T-helper 2 cell (primary cell): ENCODE measurements around the gene DNAJC5.
"Not testable (repeated sequence)": the region's sequence is repeated elsewhere in the genome, so short reads cannot be mapped to it uniquely, and the experiment has no call there.

Experiments
- DNase-seq, 5 experiments: peaks; one replicate each; pipeline versions ENCODE4 v3.0.0 to v3.0.0-alpha.2; 2012 to 2022

Gene DNAJC5

DNA sequence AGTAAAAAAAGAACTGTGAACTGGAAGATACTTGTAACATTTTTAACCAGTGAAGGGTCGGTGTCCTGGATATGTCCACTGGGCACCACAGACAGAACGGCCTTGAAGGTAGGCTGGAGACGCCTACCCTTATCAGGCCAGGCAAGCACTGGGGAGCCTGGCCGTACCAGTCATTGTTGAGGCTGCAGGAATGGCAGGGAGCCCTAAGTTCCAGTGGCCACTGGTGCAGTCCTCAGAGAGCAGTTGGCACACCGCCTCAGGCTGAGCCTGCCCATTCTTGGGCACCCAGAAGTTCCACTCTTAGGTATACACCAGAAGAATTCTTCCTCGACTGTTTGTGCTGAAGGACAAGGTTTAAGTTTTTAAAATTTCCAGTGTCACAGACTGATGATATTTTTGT, 20.5 kb downstream of the DNAJC5 start:
- no peak for DNase-seq

DNA sequence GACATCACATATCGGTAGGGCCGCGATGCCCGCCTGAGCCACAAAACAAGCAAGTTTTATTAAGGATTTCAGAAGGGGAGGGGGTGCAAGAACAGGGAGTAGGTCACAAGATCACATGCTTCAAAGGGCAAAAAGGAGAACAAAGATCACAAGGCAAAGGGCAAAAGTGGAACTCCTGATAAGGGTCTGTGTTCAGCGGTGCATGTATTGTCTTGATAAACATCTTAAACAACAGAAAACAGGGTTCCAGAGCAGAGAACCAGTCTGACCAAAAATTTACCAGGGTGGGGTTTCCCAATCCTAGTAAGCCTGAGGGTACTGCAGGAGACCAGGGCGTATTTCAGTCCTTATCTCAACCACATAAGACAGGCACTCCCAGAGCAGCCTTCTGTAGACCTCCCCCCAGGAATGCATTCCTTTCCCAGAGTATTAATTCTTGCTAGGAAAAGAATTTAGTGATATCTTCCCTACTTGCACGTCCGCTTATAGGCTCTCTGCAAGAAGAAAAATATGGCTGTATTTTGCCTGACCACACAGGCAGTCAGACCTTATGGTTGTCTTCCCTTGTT, 21.5 kb downstream of the DNAJC5 start:
- DNase-seq: not testable (repeated sequence)

DNA sequence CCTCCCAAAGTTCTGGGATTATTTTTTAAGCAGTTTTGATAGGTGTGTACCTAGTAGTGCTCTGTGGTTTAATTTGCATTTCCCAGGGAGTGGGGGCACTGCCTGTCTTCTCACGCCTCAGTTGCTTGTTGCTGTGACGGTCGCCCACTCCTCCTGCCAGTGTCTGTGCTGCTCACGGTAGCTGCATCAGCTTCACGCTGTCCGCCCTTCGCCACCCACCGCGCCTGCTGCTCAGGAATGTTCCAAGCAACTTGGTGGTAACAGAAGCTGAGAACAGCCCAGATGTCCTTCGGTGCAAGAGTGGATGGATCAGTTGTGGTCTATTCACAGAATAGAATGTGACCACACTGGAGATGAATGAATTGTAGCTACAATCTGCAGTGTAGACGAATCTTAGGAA, 22.9 kb downstream of the DNAJC5 start:
- no peak for DNase-seq

DNA sequence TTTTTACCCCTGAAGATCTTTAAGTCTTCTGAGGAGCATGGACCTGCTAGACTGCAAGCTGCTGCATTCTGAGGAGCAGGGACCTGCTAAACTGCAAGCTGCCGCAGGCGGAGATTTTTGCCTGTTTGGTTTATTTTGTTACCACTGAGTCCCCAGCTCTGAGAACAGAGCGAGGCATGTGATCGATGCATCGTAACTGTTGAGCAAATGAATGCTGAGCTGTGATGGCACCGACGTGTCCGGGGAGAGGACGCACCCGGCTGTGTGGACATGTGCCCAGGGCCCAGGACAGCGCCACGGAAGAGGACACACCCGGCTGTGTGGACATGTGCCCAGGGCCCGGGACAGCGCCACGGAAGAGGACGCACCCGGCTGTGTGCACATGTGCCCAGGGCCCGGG, 24.2 kb downstream of the DNAJC5 start:
- no peak for DNase-seq

DNA sequence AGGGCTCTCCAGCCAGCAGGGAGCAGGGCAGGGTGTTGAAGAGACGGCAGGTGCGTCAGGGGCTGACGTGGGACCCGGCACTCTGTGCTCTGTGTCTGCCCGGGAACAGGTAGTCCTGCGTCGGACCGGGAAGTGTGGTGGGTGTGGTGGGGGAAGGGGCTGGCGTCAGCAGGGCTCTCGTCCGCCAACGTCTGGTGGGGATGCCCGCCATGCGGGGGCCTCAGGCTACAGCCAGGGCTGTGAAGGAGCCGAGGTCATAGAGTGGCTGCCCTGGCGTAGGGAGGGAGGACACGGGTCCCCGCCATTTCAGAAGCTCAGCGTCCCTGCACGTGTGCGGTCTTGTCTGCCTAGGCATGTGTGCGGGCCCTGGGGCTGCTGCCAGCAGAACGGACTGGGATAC, 25.3 kb downstream of the DNAJC5 start:
- no peak for DNase-seq

DNA sequence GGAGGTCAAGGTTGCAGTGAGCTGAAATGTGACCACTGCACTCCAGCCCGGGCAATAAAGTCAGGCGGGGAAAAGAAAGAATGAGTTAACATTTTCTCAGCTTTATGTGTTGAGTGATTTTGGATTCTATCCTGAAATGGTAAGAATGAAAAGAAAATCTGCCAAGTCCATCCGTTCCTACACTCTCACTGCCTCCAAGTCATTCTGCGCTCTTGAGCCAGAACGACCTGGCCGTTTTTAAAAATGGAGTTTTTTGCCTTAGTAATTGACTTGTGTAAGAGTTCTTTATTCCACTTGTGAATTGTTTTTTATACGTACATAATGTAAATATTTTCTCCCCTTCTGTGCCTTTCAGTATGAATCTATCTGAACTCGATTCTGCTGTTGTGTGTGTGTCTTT, 28.7 kb downstream of the DNAJC5 start:
- DNase-seq: no peak

DNA sequence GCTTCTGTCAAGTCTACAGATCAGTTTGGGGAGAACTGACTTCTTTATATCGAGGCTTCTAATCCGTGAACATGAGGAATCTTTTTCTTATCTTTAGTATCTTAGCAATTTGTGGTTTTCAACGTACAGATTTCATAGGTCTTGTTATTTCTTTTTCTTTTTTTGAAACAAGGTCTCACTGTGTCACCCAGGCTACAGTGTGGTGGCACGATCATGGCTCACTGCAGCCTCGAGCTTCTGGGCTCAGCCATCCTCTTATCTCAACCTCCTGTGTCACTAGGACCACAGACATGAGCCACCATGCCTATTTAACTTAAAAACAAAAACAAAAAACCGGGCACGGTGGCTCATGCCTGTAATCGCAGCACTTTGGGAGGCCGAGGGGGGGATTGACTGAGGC, 29.3 kb downstream of the DNAJC5 start:
- peak in 1 of 5 experiments; percentile 77 for DNase-seq

DNA sequence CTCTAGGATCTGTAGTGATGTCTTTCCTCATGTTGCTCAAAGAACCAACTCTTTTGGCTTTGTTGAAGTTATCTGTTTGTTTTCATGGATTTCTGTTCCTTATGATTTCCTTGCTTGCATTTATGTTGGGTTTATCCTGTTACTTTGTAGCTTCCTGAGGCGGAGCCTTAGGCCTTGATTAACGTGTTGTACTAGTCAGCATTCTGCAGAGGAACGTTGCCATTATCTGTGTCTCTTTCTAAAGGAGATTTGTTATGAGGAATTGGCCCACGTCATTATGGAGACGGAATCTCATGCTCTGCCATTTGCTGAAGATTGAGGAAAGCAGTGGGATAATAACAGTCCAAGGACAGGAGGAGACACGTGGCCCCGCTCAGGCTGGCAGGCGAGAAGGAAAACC, 31.4 kb downstream of the DNAJC5 start:
- no peak for DNase-seq

DNA sequence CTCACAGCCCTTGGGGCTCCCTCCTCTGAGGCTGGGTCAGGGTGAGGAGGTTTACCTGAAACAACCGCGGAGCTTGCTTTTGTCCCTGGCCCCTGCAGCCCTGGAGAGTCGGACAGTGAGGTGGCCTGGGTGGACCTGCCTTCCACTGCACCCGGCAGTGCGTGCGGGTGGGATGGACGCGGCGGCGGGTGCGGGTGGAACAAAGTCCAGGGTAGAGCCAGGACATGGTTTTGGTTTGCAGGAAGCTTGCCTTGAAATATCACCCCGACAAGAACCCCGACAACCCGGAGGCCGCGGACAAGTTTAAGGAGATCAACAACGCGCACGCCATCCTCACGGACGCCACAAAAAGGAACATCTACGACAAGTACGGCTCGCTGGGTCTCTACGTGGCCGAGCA, 34.1 kb downstream of the DNAJC5 start:
- DNase-seq: no peak

DNA sequence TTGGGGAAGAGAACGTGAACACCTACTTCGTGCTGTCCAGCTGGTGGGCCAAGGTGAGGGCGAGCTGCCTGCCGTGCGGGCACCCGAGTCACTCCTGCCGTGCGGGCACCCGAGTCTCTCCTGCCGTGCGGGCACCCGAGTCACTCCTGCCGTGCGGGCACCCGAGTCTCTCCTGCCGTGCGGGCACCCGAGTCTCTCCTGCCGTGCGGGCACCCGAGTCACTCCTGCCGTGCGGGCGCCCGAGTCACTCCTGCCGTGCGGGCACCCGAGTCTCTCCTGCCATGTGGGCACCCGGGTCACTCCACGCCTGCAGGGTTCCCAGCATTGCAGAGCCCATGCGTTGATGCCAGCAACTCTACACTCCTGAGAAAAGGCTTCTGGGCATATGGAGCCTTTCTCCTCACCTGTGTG, 34.6 kb downstream of the DNAJC5 start:
- DNase-seq: not testable (repeated sequence)

DNA sequence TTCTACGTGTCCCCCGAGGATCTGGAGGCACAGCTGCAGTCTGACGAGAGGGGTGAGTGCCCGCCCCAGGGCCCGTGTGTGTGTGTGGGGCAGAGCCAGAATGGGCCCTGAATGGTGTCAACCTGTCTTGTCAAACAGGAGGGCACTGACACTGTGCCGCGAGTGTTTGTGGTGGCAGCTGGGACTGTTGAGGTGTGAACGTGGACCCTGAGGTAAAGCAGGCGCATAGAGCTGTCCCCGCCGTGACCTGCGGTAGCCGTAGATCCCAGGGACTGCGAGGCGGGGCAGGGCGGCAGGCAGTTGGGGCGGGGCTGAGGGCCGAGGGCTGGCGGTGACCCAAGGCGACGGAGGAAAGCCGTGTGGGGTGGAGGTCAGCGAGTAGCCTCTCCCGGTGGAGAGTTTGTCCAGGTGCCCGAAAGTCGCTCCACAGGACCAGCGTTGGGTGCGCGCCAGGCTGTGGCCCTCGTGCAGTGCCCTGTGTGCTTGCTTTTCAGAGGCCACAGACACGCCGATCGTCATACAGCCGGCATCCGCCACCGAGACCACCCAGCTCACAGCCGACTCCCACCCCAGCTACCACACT, 36.1 kb downstream of the DNAJC5 start:
- DNase-seq: no peak

DNA sequence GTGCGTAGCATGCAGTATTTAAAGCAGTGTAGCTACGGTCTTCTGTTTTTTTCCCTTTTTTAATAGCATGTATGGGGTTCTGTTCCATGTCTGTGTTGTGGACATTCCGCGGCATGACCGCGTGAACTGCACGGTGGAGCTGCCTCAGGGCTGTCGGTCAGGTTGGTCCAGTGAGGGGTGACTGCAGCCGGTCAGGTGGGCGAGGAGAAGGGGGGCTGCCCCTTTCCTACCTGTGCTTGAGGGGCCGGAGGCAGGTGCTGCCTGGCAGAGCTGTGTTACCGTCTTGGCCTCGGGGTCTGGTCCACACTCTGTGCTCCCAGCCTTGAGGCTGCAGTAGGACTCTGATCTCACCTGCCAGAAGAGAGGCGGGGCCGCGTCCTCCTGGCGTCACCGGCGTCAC, 36.8 kb downstream of the DNAJC5 start:
- no peak for DNase-seq

DNA sequence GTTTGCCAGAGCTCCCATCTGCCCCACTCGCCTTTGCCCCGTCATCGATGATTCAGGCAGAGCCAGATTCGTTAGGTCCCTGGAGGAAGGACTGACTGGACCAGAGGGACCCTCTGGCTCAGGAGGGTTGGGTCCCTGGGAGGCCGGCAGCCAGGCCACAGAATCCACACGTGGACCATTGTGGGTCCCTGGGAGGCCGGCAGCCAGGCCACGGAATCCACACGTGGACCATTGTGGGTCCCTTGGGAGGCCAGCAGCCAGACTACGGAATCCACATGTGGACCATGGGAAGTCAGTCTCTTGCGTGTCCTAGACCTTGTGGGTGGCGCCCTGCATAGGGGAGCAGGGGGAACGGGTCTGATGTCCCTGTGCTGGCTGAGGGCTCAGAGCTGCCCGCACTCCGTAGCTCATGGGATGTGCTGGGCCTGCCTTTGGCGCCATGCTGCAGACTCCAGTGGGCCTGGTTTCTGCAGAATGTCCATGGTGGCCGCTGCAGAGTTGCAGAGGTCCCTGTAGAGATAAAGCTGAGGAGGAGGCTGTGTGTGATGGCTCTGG, 37.8 kb downstream of the DNAJC5 start:
- no peak for DNase-seq

DNA sequence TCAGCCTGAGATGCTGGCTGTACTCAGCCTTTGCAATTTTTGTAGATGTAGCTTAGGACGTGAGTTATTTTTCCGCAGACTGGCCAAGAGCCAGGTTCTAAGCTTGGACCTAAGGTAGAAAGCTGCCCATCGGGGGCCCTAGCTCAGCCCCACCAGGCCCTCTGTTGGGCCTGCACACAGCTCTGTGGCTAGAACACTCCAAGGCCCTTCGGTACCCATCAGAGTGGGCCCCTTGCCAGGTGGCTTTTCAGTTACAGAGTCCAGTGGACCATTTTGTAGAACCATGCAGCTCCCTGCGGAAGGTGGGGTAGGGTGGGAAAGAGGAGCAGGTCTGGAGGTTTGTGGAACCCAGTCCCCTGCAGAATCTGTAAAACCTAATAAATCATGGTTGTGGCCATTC, 38.7 kb downstream of the DNAJC5 start:
- no peak for DNase-seq

DNA sequence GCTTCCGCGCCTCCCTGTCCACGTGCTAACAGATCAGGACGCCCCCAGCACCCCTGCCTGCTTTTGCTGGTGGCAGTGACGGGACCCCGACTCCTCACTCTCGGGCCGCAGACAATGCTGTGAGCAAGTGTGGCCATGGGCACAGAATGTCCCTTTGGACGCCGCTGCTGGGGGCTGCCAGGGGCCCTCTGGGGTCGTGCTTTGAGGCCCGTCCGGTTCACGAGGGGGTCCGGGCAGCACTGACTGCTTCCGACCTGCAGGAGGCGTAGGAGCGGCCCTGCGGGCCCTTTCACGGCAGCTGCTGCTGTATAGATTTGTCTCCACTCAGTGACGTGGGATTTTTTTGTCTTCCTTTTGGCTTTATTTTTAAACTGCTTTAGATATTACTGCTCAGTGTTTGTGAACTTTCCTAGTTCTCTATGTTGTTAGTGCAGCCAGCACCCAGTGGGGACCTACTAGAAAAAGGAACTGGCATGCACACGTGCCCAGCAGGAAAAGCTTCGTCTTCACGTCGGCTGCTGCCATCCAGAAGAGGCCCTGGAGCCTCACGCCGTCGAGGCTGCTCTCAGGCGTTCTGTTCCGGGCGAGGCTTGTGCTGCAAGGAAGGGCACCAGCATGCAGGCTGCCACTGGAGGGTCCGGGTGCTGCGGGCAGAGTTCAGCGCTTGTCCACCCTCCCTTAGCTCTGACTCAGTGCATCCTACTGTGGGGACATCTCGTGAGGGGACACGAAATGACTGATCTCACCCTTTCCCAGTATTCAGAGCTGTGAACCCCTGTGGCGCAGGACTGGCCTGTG, 39.5 kb downstream of the DNAJC5 start:
- no peak for DNase-seq

DNA sequence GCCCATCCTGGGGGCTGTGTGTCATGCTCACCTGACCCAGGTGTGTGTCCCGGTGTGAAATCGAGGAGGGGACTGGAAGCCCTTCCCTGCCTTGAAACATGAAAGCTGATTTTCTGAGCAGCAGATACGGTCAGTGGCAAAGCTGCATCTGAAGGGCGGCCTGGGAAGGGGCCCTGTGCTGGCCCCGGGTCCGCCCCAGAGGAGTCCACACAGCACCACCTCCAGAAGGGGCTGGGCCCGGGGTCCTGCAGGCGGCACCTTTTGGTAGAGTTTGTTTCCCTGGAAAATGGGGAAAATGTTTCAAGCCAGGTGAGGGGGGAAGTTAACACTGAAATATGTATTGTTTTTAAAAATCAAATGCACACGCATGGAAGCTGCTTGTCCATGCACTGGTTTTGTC, 40.5 kb downstream of the DNAJC5 start:
- DNase-seq: no peak

DNA sequence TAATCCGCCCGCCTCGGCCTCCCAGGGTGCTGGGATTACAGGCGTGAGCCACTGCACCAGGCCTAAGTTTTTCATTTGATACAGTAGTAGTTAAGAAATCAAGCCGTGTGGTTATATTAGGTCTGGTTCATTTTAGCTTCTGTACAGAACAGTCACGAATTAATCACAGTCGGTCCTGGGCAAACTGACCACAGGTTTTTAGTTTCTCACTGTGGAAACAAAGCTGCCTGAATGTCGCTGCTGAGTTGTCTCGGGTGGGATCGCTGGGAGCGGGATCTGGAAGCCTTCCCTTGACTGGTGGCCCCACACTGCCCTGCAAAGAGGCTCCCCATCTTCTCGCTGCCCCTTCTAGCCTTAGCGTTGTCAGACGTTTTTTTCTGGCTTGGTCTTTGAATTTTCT, 42.7 kb downstream of the DNAJC5 start:
- DNase-seq: no peak

DNA sequence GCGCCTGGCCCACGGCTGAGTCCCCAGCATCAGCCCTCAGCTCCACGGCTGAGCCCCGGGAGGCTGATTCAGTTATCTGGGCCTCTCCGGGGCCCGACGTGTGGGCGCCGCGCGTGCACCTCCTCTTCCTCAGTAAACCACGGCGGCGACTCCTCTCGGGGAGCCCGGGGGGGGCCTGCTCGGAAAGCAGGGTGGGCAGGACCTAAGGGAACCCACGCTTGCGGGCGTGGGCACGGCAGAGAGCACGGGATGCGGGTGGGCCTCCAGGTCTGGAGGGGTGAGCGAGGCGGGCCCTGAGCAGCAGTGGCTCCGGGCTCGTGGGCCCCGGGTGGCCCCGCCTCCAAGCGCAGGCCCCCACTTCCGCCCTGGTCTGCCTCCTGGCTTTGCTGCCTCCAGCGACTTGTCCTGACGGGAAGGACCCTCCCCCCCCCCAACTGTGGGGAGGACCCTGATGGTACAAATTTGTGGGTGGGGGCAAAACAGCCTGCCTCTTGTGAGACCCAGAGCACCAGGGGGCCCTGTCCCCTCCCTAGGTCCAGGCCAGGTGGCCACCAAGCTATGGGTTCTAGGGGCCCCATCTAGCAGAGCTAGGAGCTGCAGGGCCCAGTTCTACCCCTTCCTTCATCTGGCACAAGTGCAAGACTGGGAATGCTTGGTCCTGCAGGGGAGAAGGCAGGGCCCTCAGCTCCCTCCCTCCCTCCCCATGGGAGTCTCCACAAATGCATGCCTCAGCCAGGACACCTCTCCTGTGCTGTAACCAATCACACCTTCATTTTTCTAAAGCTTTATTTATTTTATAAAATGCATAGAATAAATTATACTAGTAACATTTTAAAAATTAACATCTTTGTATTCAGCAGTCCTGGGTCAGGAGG, 44.4 kb downstream of the DNAJC5 start:
- peak in 1 of 5 experiments; percentile 34 for DNase-seq

DNA sequence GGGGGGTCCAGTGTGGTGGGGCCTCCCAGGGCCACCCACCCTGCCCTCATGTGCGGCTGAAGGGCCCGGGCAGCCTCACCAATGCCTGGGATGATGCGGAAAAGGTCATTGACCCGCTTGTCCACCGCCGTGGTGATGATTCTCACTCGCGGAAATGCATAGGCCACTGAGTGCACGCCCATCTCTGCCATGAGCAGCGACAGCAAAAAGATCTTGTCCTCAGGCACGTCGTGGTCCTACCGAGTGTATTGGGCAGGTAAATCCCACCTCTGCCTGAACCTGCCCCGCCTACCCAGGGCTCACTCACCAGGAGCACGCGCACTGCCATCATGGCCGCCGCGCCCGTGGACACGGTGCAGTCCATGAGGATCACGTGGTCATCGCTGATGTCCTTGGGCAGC, 45.1 kb downstream of the DNAJC5 start:
- no peak for DNase-seq

DNA sequence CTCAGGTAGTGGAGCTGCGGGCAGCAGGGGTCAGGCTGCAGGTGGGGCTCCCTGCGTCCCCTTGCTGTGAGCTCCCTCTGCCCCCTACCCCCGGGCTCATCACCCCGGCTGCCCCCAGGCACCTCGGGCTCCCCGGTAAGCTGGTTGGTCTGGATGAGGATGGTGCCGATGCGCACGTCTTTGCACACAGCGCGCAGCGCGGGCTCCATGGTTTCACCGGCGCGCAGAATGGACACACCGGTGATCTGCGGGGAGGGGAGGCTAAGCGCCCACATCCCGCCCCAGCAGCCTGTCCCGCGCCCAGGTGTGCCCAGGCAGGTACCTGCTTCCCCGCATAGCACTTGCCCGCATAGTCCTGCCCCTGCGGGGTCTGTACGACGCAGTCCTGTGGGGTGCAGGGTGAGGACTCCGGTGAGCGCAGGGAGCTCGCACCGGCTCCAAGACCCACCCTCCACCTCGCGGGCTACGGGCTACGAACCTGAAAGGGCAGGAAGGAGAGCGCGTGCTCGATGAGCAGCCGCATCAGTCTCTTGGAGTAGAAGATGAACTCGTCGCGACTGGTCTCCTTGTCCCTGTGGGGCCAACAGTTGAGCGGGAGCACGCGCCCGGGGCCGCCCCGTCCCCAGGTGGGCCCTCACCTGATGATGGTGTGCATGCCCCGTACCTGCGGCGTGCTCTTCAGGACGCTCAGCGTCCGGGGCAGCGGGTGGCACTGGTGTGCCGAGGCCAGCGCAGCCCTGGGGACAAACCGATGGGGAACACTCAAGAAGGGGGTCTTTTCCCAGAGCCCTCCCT, 45.7 kb downstream of the DNAJC5 start:
- DNase-seq: no peak

DNA sequence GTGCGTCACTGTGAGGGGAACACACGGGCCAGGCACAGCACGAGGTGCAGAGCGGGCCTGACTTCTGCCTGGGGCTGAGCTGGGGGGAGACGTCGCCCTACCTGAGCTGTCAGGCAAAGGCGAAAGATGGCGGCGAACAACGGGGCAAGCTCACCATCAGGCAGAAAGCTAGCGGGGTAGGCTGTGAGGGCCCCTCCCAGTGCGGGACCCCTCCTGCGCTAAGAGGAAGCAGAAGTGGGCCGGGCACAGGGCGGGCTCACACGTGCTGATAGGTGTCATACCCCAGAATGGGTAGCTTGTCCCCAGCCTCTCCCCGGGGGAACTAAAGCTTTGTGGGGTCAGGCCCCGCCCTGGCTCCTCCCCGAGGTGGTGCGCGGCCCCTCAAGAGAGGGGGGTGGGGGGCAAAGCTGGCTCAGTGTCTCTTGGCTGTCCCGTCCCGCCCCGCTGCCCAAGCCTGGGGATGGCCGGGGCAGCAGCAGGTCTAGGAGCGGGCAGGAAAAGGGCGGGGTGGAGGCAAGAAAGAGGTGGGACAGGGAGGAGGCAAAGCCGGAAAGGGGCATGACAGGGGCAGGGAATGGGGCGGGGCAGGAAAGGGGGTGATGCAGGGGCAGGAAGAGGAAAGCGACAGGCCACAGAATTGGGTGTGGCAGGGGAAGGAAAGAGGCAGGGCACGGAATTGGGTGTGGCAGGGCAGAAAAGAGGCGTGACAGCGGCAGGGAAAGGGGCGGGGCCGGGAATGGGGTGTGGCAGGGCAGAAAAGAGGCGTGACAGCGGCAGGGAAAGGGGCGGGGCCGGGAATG, 46.6 kb downstream of the DNAJC5 start:
- DNase-seq: peak; percentile 27 to 93 (median 77)
